ENCODE measurements around the gene DST. TPM values are rescaled to one million over a fixed set of nuclear protein-coding genes. Genes with fewer than 3 reads are reported as not detected.

DST gene
- total RNA-seq, 1 experiment from 2014 or later: 91.9 TPM

- H3K4me1 ChIP-seq (ENCODE audit: insufficient read depth, low read length): peaks cover 3% of the 10 kb centered on the region; the same call in 1 of the 2 replicates
- H4K20me1 ChIP-seq (ENCODE audit: control insufficient read depth, insufficient read depth, insufficient read length): no peaks in the 10 kb centered on the region
- H3K27me3 Mint-ChIP-seq (ENCODE audit: low read depth): no peaks in the 10 kb centered on the region
- no peak overlapping the region for H3T11ph ChIP-seq (ENCODE audit: low read length)
- no peaks in the 10 kb centered on the region for H3K79me2 ChIP-seq (ENCODE audit: insufficient read depth, low read length)
- no peak overlapping the region for H2AFZ ChIP-seq (ENCODE audit: low read length)
- H2AK5ac ChIP-seq (ENCODE audit: insufficient read length, low read length): no peak overlapping the region
- H2BK20ac ChIP-seq (ENCODE audit: low read depth, low read length, poor library complexity, severe bottlenecking): no peak overlapping the region
- H3K27ac ChIP-seq (ENCODE audit: insufficient read length, low read depth, low read length): no peak overlapping the region
- H3K36me3 Mint-ChIP-seq (ENCODE audit: insufficient read depth in 1 of 3, low read depth in 3 of 3): no peaks in the 10 kb centered on the region
- H3K18ac ChIP-seq (ENCODE audit: insufficient read length, low read depth, low read length): no peak overlapping the region
- DNase-seq: no peak
- no peak overlapping the region for H3K9ac ChIP-seq (ENCODE audit: extremely low read depth, insufficient read length, low read length)
- WGBS (ENCODE audit: extremely low coverage, insufficient read length, low lambda C conversion rate): no CpG with 5 or more reads among the region's 4 CpGs
- H3K9me3 Mint-ChIP-seq: no peaks in the 10 kb centered on the region
- H3K4me3 Mint-ChIP-seq: no peak overlapping the region
- no peaks in the 10 kb centered on the region for H3K79me1 ChIP-seq (ENCODE audit: insufficient read depth, low read depth, low read length, poor library complexity, severe bottlenecking)
- H4K91ac ChIP-seq (ENCODE audit: insufficient read length, low read depth, low read length): no peak overlapping the region
- H3K56ac ChIP-seq (ENCODE audit: insufficient read length, low read depth, low read length): no peak overlapping the region
- no peak overlapping the region for H2BK12ac ChIP-seq (ENCODE audit: insufficient read length, low read depth, low read length)
- peaks cover 23 to 39% of the 10 kb centered on the region in 2 experiments for H3K4me1 Mint-ChIP-seq
- H3K9me3 ChIP-seq (ENCODE audit: control insufficient read depth, low read depth, low read length): no peaks in the 10 kb centered on the region
- no peak overlapping the region for H3K4ac ChIP-seq (ENCODE audit: low read depth, low read length)
- no peaks in the 10 kb centered on the region for H3K23me2 ChIP-seq (ENCODE audit: insufficient read length, low read depth, low read length, poor library complexity, severe bottlenecking)
- peak overlapping the region in 2 of 3 experiments; percentile 21 to 27; a peak in 2 of 7 replicates for H3K27ac Mint-ChIP-seq
- no peak for TF ChIP-seq CTCF (conservative IDR thresholded peaks at IDR 0.05)
- no peak overlapping the region for H2BK120ac ChIP-seq (ENCODE audit: low read depth, low read length, poor library complexity, severe bottlenecking)
- no peak overlapping the region for H4K8ac ChIP-seq (replicated peaks; ENCODE audit: insufficient read length, low read depth, low read length)
- no peak overlapping the region for H3K4me2 ChIP-seq (ENCODE audit: insufficient read depth, insufficient read length, low read length)
- H4K5ac ChIP-seq (ENCODE audit: insufficient read length, low read depth, low read length): no peak overlapping the region
- H2BK15ac ChIP-seq (ENCODE audit: low read depth, low read length): no peak overlapping the region
- H3K23ac ChIP-seq (ENCODE audit: insufficient read length, low read depth, low read length): no peak overlapping the region
- H2BK5ac ChIP-seq (ENCODE audit: insufficient read length, low read length): no peak overlapping the region
- no peak overlapping the region for H3K14ac ChIP-seq (ENCODE audit: insufficient read depth, low read length)
- no peaks in the 10 kb centered on the region for H3K27me3 ChIP-seq (ENCODE audit: insufficient read depth, low read length)
Measured at GRCh38 chr6:56655996-56656395, 13.3 kb upstream of the DST start.
